Nephron (organoid): ENCODE data around the gene CBLIF.

Experiments
- H3K27ac Mint-ChIP-seq, 3 experiments: 2 replicates each; pipeline ENCODE4 v1.8.0; 2020; ENCODE audit warnings: mixed read lengths in 3 of 3, mild to moderate bottlenecking in 2 of 3, moderate library complexity in 1 of 3
- H3K27me3 Mint-ChIP-seq: 2 replicates; pipeline ENCODE4 v1.8.0; 2021; ENCODE audit warnings: low read depth, mild to moderate bottlenecking, moderate library complexity, mixed read lengths
- H3K36me3 Mint-ChIP-seq: 2 replicates; pipeline ENCODE4 v1.8.0; 2020; ENCODE audit warnings: low read depth, mixed read lengths
- H3K4me1 Mint-ChIP-seq: 2 replicates; pipeline ENCODE4 v1.8.0; 2020; ENCODE audit warnings: mixed read lengths
- H3K4me3 Mint-ChIP-seq, 3 experiments: 2 replicates each; pipeline ENCODE4 v1.8.0; 2020; ENCODE audit warnings: mild to moderate bottlenecking in 3 of 3, mixed read lengths in 3 of 3, moderate library complexity in 2 of 3
- H3K9me3 Mint-ChIP-seq: 2 replicates; pipeline ENCODE4 v1.8.0; 2020; ENCODE audit warnings: mixed read lengths
- CTCF ChIP-seq, 3 experiments: fragments of 200-600 bp; sonication (generic); IDR thresholded peaks; one replicate each; pipeline ENCODE4 v1.5.0; 2021; ENCODE audit warnings: antibody characterized with exemption in 3 of 3; ENCODE audit not compliant: unreplicated experiment in 3 of 3

The CBLIF gene

GRCh38 chr11:59812220-59812619 is 33.1 kb downstream of the CBLIF start:
- H3K4me3 Mint-ChIP-seq, result peak overlapping the region; percentile 31 to 59 (median 32)
- TF ChIP-seq CTCF (IDR thresholded peaks at IDR 0.05; ENCODE audit: unreplicated experiment in 3 of 3), result no peak
- peaks cover 9% of the 10 kb centered on the region for H3K27me3 Mint-ChIP-seq
- H3K36me3 Mint-ChIP-seq, result peaks cover 8% of the 10 kb centered on the region
- H3K27ac Mint-ChIP-seq, result no peak overlapping the region
- peaks cover 8% of the 10 kb centered on the region for H3K4me1 Mint-ChIP-seq
- H3K9me3 Mint-ChIP-seq, result no peaks in the 10 kb centered on the region

- H3K9me3 Mint-ChIP-seq, result no peaks in the 10 kb centered on the region
- peaks cover 19% of the 10 kb centered on the region for H3K36me3 Mint-ChIP-seq
- peaks cover 8% of the 10 kb centered on the region for H3K4me1 Mint-ChIP-seq
- TF ChIP-seq CTCF (IDR thresholded peaks at IDR 0.05; ENCODE audit: unreplicated experiment in 3 of 3), result no peak
- H3K4me3 Mint-ChIP-seq, result peak overlapping the region; percentile 95 to 97 (median 96)
- H3K27me3 Mint-ChIP-seq, result peaks cover 8% of the 10 kb centered on the region
- H3K27ac Mint-ChIP-seq, result peak overlapping the region; percentile 77 to 94 (median 88)
Observed at GRCh38 chr11:59810911-59811259, 34.4 kb downstream of the CBLIF start.

- H3K27me3 Mint-ChIP-seq, result peaks cover 8% of the 10 kb centered on the region
- H3K36me3 Mint-ChIP-seq, result peaks cover 22% of the 10 kb centered on the region
- peaks cover 8% of the 10 kb centered on the region for H3K4me1 Mint-ChIP-seq
- peak within 1 kb of the TSS; percentile 77 to 94 (median 89) for H3K27ac Mint-ChIP-seq
- no peak for TF ChIP-seq CTCF (IDR thresholded peaks at IDR 0.05; ENCODE audit: unreplicated experiment in 3 of 3)
- no peaks in the 10 kb centered on the region for H3K9me3 Mint-ChIP-seq
- peak within 1 kb of the TSS; percentile 95 to 97 (median 96) for H3K4me3 Mint-ChIP-seq
Observed at GRCh38 chr11:59810189-59810910, 34.9 kb downstream of the CBLIF start, which contains the start of gene MRPL16. TSS of gene MRPL16 (minus strand) at chr11:59810778. CDS start at chr11:59810658, 120 bp downstream.

- Mint-ChIP-seq H3K4me3 (peak overlapping the region; percentile 26 to 63 (median 57)), H3K27ac (no peak overlapping the region), H3K36me3 (peaks cover 28% of the 10 kb centered on the region), H3K27me3 (peaks cover 4% of the 10 kb centered on the region), H3K9me3 (no peaks in the 10 kb centered on the region), H3K4me1 (peaks cover 8% of the 10 kb centered on the region)
- TF ChIP-seq CTCF (IDR thresholded peaks at IDR 0.05; ENCODE audit: unreplicated experiment in 3 of 3), result no peak
Observed at GRCh38 chr11:59807047-59807610, 38.2 kb downstream of the CBLIF start.

- no peaks in the 10 kb centered on the region for H3K27me3 Mint-ChIP-seq
- TF ChIP-seq CTCF (IDR thresholded peaks at IDR 0.05; ENCODE audit: unreplicated experiment in 3 of 3), result no peak
- H3K36me3 Mint-ChIP-seq, result peaks cover 28% of the 10 kb centered on the region
- H3K27ac Mint-ChIP-seq, result no peak overlapping the region
- H3K4me3 Mint-ChIP-seq, result no peak overlapping the region
- H3K9me3 Mint-ChIP-seq, result no peaks in the 10 kb centered on the region
- no peaks in the 10 kb centered on the region for H3K4me1 Mint-ChIP-seq
Observed at GRCh38 chr11:59804061-59804460, 41.2 kb downstream of the CBLIF start.
